Measurements from ENCODE around the gene ZNF266. TPM values are rescaled to one million over a fixed set of nuclear protein-coding genes. Genes with fewer than 3 reads are reported as not detected.

Gene ZNF266
- total and polyA plus RNA-seq, 2 donors (not counting 1 experiment from before 2014, with no cell fraction given), result 56.8 to 76.0 TPM

GRCh38 chr19:9485140-9485539 lies 49.8 kb upstream of the ZNF266 start:
- Mint-ChIP-seq H3K27ac (no peak overlapping the region), H3K9me3 (ENCODE audit: insufficient read depth) (peaks cover 16% of the 10 kb centered on the region), H3K27me3 (no peaks in the 10 kb centered on the region), H3K4me1 (no peaks in the 10 kb centered on the region), H3K4me3 (no peak overlapping the region)
- no peaks in the 10 kb centered on the region for H4K20me1 ChIP-seq (ENCODE audit: control insufficient read depth, insufficient read depth, low read length, poor library complexity, severe bottlenecking)
- H3K9ac ChIP-seq (ENCODE audit: low read length), result no peak overlapping the region
- TF ChIP-seq CTCF (IDR thresholded peaks at IDR 0.05), result no peak
- TF ChIP-seq EZH2 (IDR thresholded peaks at IDR 0.05; ENCODE audit: borderline replicate concordance, insufficient read depth, low read depth, low read length, poor library complexity, severe bottlenecking), result no peak
- DNase-seq (no peak), ATAC-seq (ENCODE audit: low read depth) (no peak)
- no CpG with 5 or more reads among the region's 2 CpGs for WGBS (ENCODE audit: insufficient coverage)
- peaks cover 7 to 47% (median 25%) of the 10 kb centered on the region in 3 donors for H3K9me3 ChIP-seq (ENCODE audit: control extremely low read depth in 1 of 3, control insufficient read depth in 2 of 3, insufficient read depth in 1 of 3, low read length in 2 of 3)
- H3K4me1 ChIP-seq (ENCODE audit: control insufficient read depth in 2 of 2, insufficient read depth in 2 of 2, low read length in 2 of 2), result no peaks in the 10 kb centered on the region
- H2AFZ ChIP-seq (ENCODE audit: insufficient read depth, low read depth, low read length, poor library complexity, severe bottlenecking), result no peak overlapping the region
- H3K36me3 ChIP-seq (replicated peaks in 1 of 2; ENCODE audit: control extremely low read depth in 1 of 2, control insufficient read depth in 1 of 2, extremely low read depth in 1 of 2, insufficient read depth in 2 of 2, low read length in 1 of 2), result no peaks in the 10 kb centered on the region
- ChIA-PET POLR2A (no interaction called here), CTCF (no interaction called here)
- intact Hi-C loops (cut with micrococcal nuclease), result no loop called here
- no peak overlapping the region for H3K4me2 ChIP-seq (replicated peaks; ENCODE audit: low read depth, low read length, poor library complexity, severe bottlenecking)
- H3K27me3 ChIP-seq (replicated peaks in 1 of 4; ENCODE audit: control extremely low read depth in 1 of 4, control insufficient read depth in 3 of 4, insufficient read depth in 4 of 4, low read length in 3 of 4), result no peaks in the 10 kb centered on the region
- H3K4me3 ChIP-seq (ENCODE audit: control extremely low read depth in 1 of 5, extremely low read depth in 1 of 5, insufficient read depth in 1 of 5, low read depth in 2 of 5, low read length in 4 of 5), result no peak overlapping the region
- H3K27ac ChIP-seq (ENCODE audit: low read length in 2 of 2), result no peak overlapping the region
- H3K79me2 ChIP-seq (ENCODE audit: control insufficient read depth, insufficient read depth, low read length), result no peaks in the 10 kb centered on the region

GRCh38 chr19:9474975-9475374 lies 39.6 kb upstream of the ZNF266 start:
- no peaks in the 10 kb centered on the region for H3K79me2 ChIP-seq (ENCODE audit: control insufficient read depth, insufficient read depth, low read length)
- no peak overlapping the region for H2AFZ ChIP-seq (ENCODE audit: insufficient read depth, low read depth, low read length, poor library complexity, severe bottlenecking)
- H3K27me3 Mint-ChIP-seq, result peaks cover 3% of the 10 kb centered on the region
- no peaks in the 10 kb centered on the region for H4K20me1 ChIP-seq (ENCODE audit: control insufficient read depth, insufficient read depth, low read length, poor library complexity, severe bottlenecking)
- H3K27ac ChIP-seq (ENCODE audit: low read length in 2 of 2), result no peak overlapping the region
- CTCF ChIA-PET, result no interaction called here
- peaks cover 15% of the 10 kb centered on the region for H3K9me3 Mint-ChIP-seq (ENCODE audit: insufficient read depth)
- DNase-seq (no peak), ATAC-seq (ENCODE audit: low read depth) (no peak)
- H3K4me3 Mint-ChIP-seq, result no peak overlapping the region
- H3K9ac ChIP-seq (ENCODE audit: low read length), result no peak overlapping the region
- no peaks in the 10 kb centered on the region for H3K4me1 Mint-ChIP-seq
- H3K9me3 ChIP-seq (ENCODE audit: control extremely low read depth in 1 of 3, control insufficient read depth in 2 of 3, insufficient read depth in 1 of 3, low read length in 2 of 3), result peaks cover 7 to 25% (median 13%) of the 10 kb centered on the region in 3 donors
- H3K4me1 ChIP-seq (ENCODE audit: control insufficient read depth in 2 of 2, insufficient read depth in 2 of 2, low read length in 2 of 2), result no peaks in the 10 kb centered on the region
- H3K27ac Mint-ChIP-seq, result no peak overlapping the region
- H3K4me3 ChIP-seq (ENCODE audit: control extremely low read depth in 1 of 5, extremely low read depth in 1 of 5, insufficient read depth in 1 of 5, low read depth in 2 of 5, low read length in 4 of 5), result no peak overlapping the region
- intact Hi-C loops (cut with micrococcal nuclease), result no loop called here
- no peaks in the 10 kb centered on the region for H3K27me3 ChIP-seq (replicated peaks in 1 of 4; ENCODE audit: control extremely low read depth in 1 of 4, control insufficient read depth in 3 of 4, insufficient read depth in 4 of 4, low read length in 3 of 4)
- POLR2A ChIA-PET, result no interaction called here
- no peaks in the 10 kb centered on the region for H3K36me3 ChIP-seq (replicated peaks in 1 of 2; ENCODE audit: control extremely low read depth in 1 of 2, control insufficient read depth in 1 of 2, extremely low read depth in 1 of 2, insufficient read depth in 2 of 2, low read length in 1 of 2)
- no peak overlapping the region for H3K4me2 ChIP-seq (replicated peaks; ENCODE audit: low read depth, low read length, poor library complexity, severe bottlenecking)
- TF ChIP-seq EZH2 (IDR thresholded peaks at IDR 0.05; ENCODE audit: borderline replicate concordance, insufficient read depth, low read depth, low read length, poor library complexity, severe bottlenecking) (no peak), CTCF (IDR thresholded peaks at IDR 0.05) (no peak)
